Activated CD4-positive, alpha-beta T cell treated with anti-CD3 and anti-CD28 coated beads, Interleukin-2, Interleukin-4, amounts not matched to agents 100 ng/mL and 50 ng/mL, durations not matched to agents 16 hours and 8 hours (primary cell): ENCODE results near the gene UBAP2.
A peak's percentile ranks its signal among the peaks of the same experiment; 100 is the strongest.

ENCODE experiments used
- DNase-seq: peaks from one replicate; pipeline ENCODE4 v3.0.0-alpha.2; 2020; ENCODE audit warnings: low spot score

The UBAP2 gene

GRCh38 chr9:33921967-33922895 lies 126.5 kb downstream of the UBAP2 start:
- peak; percentile 21 for DNase-seq

DNA sequence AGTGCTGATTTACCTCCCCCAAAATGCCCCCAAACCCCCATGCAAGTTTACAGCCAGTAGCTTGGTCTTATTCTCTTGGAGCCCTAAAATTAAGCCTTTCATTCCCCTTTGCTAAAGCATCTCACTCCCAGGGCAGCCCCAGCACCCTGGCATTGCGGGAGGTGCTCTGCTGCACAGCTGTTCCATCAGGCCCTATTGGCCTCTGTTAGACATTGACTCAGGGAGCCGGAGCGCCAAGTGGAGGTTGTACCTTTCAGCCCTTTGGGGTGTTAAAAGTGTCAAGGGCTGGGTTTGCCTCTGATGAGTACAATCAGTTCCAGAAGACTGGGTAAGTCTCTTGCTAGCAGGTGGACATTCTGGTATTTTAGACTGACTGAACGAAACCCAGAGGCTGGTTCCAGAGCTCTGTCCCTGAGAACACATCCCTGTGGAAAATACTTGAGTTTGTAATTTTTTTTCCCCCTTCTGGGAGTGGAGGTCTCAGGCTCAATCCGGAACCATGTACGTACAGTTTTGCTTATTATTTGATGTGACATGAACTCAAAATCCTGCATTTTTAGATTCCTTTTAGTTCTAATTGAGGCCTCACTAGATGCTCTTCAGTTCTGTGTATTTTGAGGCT lies 129.3 kb downstream of the UBAP2 start:
- no peak for DNase-seq

DNA sequence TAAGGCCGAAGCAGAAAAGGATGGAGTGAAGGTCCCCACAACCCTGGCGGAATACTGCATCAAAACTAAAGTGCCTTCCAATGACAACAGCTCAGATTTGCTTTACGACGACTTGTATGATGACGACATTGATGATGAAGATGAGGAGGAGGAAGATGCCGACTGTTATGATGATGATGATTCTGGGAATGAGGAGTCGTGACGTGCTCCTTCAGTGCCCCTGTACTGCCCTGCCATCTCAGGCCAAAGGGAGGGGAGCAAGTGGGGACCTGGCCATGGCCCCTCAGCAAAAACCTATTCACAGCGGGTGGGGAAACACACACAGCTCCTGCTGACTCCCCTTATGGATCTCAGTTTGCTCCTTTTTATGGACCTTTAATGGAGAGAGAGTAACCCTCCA lies 131.7 kb downstream of the UBAP2 start:
- DNase-seq: no peak

- DNase-seq: no peak
Measured at GRCh38 chr9:33914887-33915628, 133.6 kb downstream of the UBAP2 start.

GRCh38 chr9:33913541-33913940 lies 135.1 kb downstream of the UBAP2 start:
- DNase-seq: no peak

DNA sequence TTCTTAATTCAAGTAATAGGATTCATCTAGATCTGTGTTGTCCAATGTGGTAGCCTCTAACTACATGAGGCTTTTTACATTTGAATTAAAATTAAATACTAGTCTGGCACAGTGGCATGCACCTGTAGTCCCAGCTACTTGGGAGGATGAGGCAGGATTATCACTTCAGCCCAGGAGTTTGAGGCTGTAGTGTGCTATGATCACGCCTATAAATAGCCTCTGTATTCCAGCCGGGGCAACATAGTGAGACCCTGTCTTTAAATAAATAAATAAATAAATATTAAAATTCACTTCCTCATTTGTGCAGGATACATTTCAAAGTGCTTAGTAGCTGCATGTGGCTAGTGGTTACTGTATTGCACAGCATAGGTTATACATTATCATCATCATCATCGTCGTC lies 139.9 kb downstream of the UBAP2 start:
- DNase-seq: no peak

DNA sequence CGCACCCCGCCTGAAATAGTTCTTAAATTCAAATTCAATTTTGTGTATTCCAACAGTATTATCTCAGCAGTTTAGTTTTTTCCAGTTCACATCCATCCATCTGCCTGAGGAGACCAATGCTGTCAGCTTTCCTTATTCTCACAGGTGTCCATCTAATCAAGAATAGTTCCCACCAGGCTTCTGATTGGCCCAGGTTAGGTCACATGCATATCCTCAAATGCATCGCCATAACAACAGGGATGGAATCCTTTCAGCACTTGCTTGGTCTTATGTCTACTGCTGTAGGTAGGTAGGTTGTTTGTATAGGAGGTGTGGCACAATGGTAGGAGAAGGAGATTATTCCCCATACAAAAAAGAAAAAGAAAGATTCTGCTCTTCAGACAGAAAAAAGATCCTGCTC lies 140.6 kb downstream of the UBAP2 start:
- no peak for DNase-seq

DNA sequence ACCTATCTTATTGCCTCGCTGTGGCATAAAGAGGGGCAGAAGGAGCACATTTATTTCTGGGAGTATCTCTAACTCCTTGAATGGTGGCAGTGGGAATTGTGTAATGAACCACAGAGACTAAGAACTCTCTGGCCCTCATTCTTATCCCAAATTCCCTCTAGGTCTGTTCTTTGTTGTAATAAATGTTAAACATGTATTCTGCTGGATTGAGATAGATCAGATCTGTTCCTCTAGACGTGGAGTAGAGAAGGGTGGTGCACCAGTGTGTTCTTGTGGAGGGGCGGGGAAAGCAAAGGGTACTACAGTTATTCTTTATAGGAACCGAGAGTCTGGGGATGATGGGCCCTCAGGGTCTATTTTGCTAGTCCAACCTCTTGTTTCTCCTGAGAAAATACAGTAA lies 141.3 kb downstream of the UBAP2 start:
- DNase-seq: no peak

DNA sequence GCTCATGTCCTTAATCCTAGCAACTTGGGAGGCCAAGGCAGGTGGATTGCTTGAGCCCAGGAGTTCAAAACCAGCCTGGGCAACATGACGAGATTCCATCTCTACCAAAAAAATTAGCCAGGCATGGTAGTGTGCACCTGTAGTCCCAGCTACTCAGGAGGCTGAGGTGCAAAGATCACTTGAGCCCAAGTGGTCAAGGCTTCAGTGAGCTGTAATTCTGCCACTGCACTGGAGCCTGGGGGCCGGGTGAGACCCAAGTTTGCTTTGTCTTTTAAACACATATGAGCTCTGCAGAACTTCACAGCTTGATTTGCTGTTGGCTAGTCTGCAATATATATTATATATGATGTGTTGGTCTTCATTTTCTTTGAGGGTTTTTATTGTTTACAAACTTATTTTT lies 141.9 kb downstream of the UBAP2 start:
- no peak for DNase-seq

DNA sequence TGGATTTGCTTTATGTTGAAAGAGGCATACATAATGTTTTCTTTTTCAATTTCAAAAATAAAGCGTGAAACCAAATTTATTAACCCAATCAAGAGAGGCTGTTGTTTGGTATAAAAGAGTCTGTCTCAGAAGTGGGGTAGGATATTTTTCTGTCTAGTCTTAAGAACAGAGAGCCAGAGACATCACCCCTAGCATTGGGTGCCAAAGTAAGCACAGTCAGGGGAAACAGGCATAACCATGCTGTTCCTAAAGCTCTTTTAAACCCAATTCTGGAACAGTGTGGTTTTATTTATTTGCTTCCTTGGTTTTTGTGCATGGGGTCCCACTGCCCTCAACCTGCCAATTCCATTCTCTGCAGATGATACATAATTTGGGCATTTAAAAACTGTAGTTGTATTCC lies 143.6 kb downstream of the UBAP2 start:
- DNase-seq: no peak

- no peak for DNase-seq
Measured at GRCh38 chr9:33903157-33903780, 145.4 kb downstream of the UBAP2 start.

GRCh38 chr9:33894316-33894715 lies 154.4 kb downstream of the UBAP2 start:
- no peak for DNase-seq

DNA sequence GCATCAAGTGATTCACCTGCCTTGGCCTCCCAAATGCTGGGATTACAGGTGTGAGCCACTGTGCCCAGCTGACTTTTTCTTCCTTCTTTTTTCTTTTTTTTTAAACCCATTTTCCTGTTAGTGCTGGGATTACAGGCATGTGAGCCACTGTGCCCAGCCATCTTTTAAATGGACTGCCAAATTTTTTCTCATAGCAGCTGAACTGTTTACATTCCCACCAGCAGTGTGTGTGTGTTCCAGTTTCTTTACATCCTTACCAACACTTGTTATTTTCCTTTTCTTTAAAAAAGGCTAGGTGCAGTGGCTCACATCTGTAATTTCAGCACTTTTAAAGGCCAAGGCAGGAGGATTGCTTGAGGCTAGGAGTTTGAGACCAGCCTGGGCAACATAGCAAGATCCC lies 154.8 kb downstream of the UBAP2 start:
- DNase-seq: no peak

DNA sequence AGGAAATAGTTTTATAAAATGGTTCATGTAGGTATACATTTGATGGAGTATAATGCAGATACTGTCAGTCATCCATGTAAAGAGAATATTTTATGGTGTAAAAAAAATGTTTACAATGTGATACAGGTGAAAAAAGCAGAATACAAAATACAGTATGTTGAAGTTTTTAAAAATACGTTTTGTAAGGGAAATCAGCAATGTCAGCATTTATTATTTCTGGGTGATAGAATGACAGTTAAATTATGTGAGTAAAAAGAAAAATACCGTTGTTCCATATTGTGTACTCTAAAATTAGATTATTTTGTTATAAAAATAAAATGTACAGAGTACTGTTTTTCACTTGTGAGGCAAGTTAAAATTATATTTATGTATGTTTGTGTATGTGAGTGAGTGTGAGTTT lies 162.7 kb downstream of the UBAP2 start:
- DNase-seq: no peak

GRCh38 chr9:33884856-33885701 lies 163.6 kb downstream of the UBAP2 start:
- DNase-seq: no peak

- DNase-seq: no peak
Measured at GRCh38 chr9:33881635-33882034, 167.1 kb downstream of the UBAP2 start.

- DNase-seq: no peak
Measured at GRCh38 chr9:33880211-33881089, 168.2 kb downstream of the UBAP2 start.

DNA sequence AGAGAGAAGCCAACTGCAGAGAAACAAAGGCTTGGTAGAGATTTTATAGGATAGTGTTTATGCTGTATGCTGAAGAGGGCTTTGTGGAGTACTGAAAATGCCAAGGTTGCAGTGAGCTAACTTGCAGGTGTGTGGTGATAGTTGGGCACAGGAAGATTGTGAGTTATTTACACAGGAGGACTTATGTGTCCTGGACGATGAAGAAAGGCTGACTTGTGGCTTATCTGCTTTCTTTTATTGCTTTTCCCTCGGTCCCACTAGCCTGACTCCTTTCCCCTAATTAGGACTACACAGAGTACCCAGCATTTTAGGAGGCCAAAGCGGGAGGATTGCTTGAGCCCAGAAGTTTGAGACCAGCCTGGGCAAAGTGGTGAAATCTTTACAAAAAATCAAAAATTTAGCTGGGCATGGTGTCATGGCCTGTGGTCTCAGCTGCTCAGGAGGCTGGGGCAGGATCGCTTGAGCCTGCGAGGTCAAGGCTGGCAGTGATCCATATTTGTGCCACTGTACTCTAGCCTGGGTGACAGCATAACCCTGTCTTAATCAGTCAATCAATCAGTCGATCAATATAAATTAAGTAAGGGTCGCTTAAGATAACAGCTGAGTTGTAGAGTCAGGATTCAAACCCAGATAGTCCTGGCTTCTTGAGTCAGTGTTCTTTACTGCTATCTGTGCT lies 169.9 kb downstream of the UBAP2 start:
- DNase-seq: no peak

DNA sequence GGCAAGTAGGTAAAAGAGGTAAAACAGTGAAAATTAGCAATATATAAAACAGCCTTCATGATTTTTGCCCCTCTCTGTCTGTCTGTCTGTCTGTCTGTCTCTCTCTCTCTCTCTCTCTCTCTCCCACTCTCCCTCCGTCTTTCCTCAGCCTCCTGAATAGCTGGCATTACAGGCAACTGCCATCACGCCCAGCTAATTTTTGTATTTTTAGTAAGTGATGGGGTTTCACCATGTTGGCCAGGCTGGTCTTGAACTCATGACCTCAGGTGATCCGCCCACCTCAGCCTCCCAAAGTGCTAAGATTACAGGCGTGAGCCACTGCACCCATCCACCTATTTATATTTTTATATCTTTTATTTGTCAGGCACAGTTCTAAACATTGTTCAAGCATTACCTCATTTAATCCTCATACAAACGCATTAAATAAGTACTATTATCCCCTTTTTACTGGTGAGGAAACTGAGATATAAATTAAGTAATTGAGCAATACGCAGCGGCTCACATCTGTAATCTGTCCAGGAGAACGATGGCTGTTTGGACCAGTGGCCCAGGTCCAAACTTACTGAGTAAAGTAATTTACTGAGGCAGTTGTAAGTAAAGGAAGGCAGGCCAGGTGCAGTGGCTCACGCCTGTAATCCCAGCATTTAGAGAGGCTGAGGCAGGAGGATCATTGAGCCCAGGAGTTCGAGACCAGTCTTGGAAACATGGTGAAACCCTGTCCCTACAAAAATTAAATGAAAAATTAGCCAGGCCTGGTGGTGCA lies 170.8 kb downstream of the UBAP2 start:
- no peak for DNase-seq
